K562 (cell line): ENCODE data around the gene TSPOAP1. TPM values are rescaled to one million over a fixed set of nuclear protein-coding genes. Genes with fewer than 3 reads are reported as not detected.

ENCODE experiments used
- CREB1 ChIP-seq, 2 experiments: sonication (generic) in 1 of 2; formaldehyde crosslinking in 1 of 2; IDR thresholded peaks; 2 replicates each; pipeline versions ENCODE4 v1.6.1 to v1.8.0; 2012 to 2022; ENCODE audit warnings: inconsistent platforms in 1 of 2, mild to moderate bottlenecking in 1 of 2, missing genetic modification reagents in 1 of 2, moderate library complexity in 1 of 2
- DIDO1 ChIP-seq: fragments of 450-650 bp; IDR thresholded peaks from 2 replicates; pipeline ENCODE4 v1.6.1; 2016; ENCODE audit warnings: low read depth, missing biosample characterization, missing genetic modification characterization
- ETV5 ChIP-seq: sonication (generic); formaldehyde crosslinking; IDR thresholded peaks from 2 replicates; pipeline ENCODE4 v1.4.0; 2020; ENCODE audit warnings: low read depth, mild to moderate bottlenecking, missing genetic modification reagents
- FOXA1 ChIP-seq: fragments of 450-650 bp; IDR thresholded peaks from 2 replicates; pipeline ENCODE4 v1.6.1; 2016; ENCODE audit warnings: mild to moderate bottlenecking, borderline replicate concordance
- MAX ChIP-seq: sonication (generic); formaldehyde crosslinking; IDR thresholded peaks from 2 replicates; pipeline ENCODE4 v1.9.0; 2022; ENCODE audit warnings: mild to moderate bottlenecking, missing genetic modification reagents
- MAZ ChIP-seq, 2 experiments: fragments of 450-650 bp in 1 of 2; sonication (generic) in 1 of 2; formaldehyde crosslinking; IDR thresholded peaks in 1 of 2; conservative IDR thresholded peaks in 1 of 2; 2 replicates each; pipeline versions ENCODE4 v1.4.0 to v1.5.0; 2020; ENCODE audit warnings: mild to moderate bottlenecking in 1 of 2, missing genetic modification reagents in 1 of 2
- MEF2A ChIP-seq: IDR thresholded peaks from 2 replicates; pipeline ENCODE4 v1.6.1; 2011; ENCODE audit warnings: low read depth, mild to moderate bottlenecking, low read length, moderate library complexity; ENCODE audit not compliant: control insufficient read depth
- MLLT1 ChIP-seq, 2 experiments: fragments of 450-650 bp; IDR thresholded peaks; 2 replicates each; pipeline ENCODE4 v1.6.1; 2016
- SETDB1 ChIP-seq: IDR thresholded peaks from one replicate; pipeline ENCODE4 v1.6.1; 2012; ENCODE audit warnings: low read length, control low read depth, inconsistent platforms
- SLC30A9 ChIP-seq: fragments of 250-450 bp; sonication (Bioruptor Pico); IDR thresholded peaks from 2 replicates; pipeline ENCODE4 v1.8.0; 2022; ENCODE audit warnings: mild to moderate bottlenecking, moderate library complexity
- SREBF2 ChIP-seq: sonication (generic); formaldehyde crosslinking; IDR thresholded peaks from 2 replicates; pipeline ENCODE4 v1.4.0; 2020; ENCODE audit warnings: mild to moderate bottlenecking, missing genetic modification reagents
- SRSF1 ChIP-seq: fragments of 200-400 bp; formaldehyde crosslinking; IDR thresholded peaks from 2 replicates; pipeline ENCODE4 v1.6.1; 2017; ENCODE audit warnings: mild to moderate bottlenecking, low read depth, low read length, moderate library complexity
- STAT5B ChIP-seq: fragments of 250-450 bp; sonication (Bioruptor Pico); IDR thresholded peaks from 2 replicates; pipeline ENCODE4 v1.8.0; 2021; ENCODE audit warnings: mild to moderate bottlenecking, inconsistent platforms
- TAF9B ChIP-seq: fragments of 450-650 bp; IDR thresholded peaks from 2 replicates; pipeline ENCODE4 v1.6.1; 2018; ENCODE audit warnings: mild to moderate bottlenecking; ENCODE audit not compliant: partially characterized antibody
- TRIM24 ChIP-seq, 2 experiments: fragments of 450-650 bp; IDR thresholded peaks; 2 replicates each; pipeline ENCODE4 v1.6.1; 2016
- ZFP36 ChIP-seq: fragments of 150-350 bp; IDR thresholded peaks from 2 replicates; pipeline ENCODE4 v1.6.1; 2018; ENCODE audit warnings: low read length, low read depth; ENCODE audit not compliant: partially characterized antibody
- ZKSCAN8 ChIP-seq: fragments of 200-800 bp; sonication (Bioruptor generic); IDR thresholded peaks from 2 replicates; pipeline ENCODE4 v1.6.1; 2016; ENCODE audit warnings: missing genetic modification characterization, missing compliant biosample characterization
- ZNF224 ChIP-seq: sonication (generic); formaldehyde crosslinking; IDR thresholded peaks from 2 replicates; pipeline ENCODE4 v1.8.0; 2022; ENCODE audit warnings: mild to moderate bottlenecking, missing genetic modification reagents
- ZNF445 ChIP-seq: fragments of 250-450 bp; sonication (Bioruptor Pico); IDR thresholded peaks from 2 replicates; pipeline ENCODE4 v1.4.0; 2020; ENCODE audit warnings: low read depth, mild to moderate bottlenecking, moderate library complexity
- ZNF77 ChIP-seq: fragments of 250-450 bp; sonication (Bioruptor Pico); IDR thresholded peaks from 2 replicates; pipeline ENCODE4 v1.5.0; 2020
- polyA plus RNA-seq, 8 experiments: library from polyadenylated mRNA; depleted of rRNA in 4 of 8; stranded (reverse) in 5 of 8; unstranded in 3 of 8; fragments of >200 nt; fragmentation: Nextera tagmentation in 2 of 8; fragmentation: Illumina TruSeq in 1 of 8; extraction: Ambion mirVana in 2 of 8; extraction: Trizol in 1 of 8; gene quantifications; 2 replicates each; pipeline versions ENCODE4 v1.2.1 to v1.2.3, GENCODE V29; 2011 to 2014; ENCODE audit warnings: inconsistent platforms in 1 of 8, missing spikeins in 1 of 8
- total RNA-seq, 7 experiments: library from RNA; depleted of rRNA in 6 of 7; stranded (reverse); fragments of >200 nt in 6 of 7; fragmentation: Illumina TruSeq in 2 of 7; extraction: Trizol in 2 of 7; gene quantifications; 2 replicates each; pipeline versions ENCODE4 v1.2.1 to v1.2.3, GENCODE V29; 2011 to 2021; ENCODE audit warnings: low replicate concordance in 1 of 7
- TF ChIP-seq, protein P1 (sequence below), 3 experiments: IDR thresholded peaks in 2 of 3; conservative IDR thresholded peaks in 1 of 3; 2 replicates each; pipeline ENCODE4 v1.5.1; 2011 to 2012; ENCODE audit warnings: low read length in 3 of 3, mild to moderate bottlenecking in 3 of 3, control low read depth in 2 of 3, improper control_type of control experiment in 1 of 3, inconsistent platforms in 1 of 3, low read depth in 1 of 3, mixed read lengths in 1 of 3, moderate library complexity in 1 of 3; ENCODE audit not compliant: insufficient read depth in 2 of 3
- TF ChIP-seq, protein P2 (sequence below): sonication (generic); formaldehyde crosslinking; IDR thresholded peaks from 2 replicates; pipeline ENCODE4 v1.8.0; 2022; ENCODE audit warnings: mild to moderate bottlenecking, missing genetic modification reagents

The TSPOAP1 gene
- total and polyA plus RNA-seq, 9 of the 15 experiments (the other 6 are each of a cell fraction or from before 2014, with no cell fraction given) = 0.87 to 3.9 (median 1.8) TPM; not detected in 2

GRCh38 chr17:58329035-58329809 is 627 bp upstream of the TSPOAP1 start (continued):
- TF ChIP-seq, protein P1, sequence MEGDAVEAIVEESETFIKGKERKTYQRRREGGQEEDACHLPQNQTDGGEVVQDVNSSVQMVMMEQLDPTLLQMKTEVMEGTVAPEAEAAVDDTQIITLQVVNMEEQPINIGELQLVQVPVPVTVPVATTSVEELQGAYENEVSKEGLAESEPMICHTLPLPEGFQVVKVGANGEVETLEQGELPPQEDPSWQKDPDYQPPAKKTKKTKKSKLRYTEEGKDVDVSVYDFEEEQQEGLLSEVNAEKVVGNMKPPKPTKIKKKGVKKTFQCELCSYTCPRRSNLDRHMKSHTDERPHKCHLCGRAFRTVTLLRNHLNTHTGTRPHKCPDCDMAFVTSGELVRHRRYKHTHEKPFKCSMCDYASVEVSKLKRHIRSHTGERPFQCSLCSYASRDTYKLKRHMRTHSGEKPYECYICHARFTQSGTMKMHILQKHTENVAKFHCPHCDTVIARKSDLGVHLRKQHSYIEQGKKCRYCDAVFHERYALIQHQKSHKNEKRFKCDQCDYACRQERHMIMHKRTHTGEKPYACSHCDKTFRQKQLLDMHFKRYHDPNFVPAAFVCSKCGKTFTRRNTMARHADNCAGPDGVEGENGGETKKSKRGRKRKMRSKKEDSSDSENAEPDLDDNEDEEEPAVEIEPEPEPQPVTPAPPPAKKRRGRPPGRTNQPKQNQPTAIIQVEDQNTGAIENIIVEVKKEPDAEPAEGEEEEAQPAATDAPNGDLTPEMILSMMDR (IDR thresholded peaks at IDR 0.05 in 2 of 3, conservative IDR thresholded peaks at IDR 0.05 in 1 of 3; ENCODE audit: insufficient read depth in 2 of 3, low read depth in 1 of 3, low read length in 3 of 3) = peak; percentile 67 to 82 (median 72)
- TF ChIP-seq FOXA1 (no peak), ZNF224 (CRISPR knock-in tag) (no peak), ZFP36 (no peak), ZNF445 (CRISPR knock-in tag) (peak; percentile 19; the same call in 1 of the 2 replicates), STAT5B (CRISPR knock-in tag) (no peak), CREB1 (IDR thresholded peaks at IDR 0.05) (peak; percentile 28; the same call in 1 of the 2 replicates), CREB1 (CRISPR knock-in tag; IDR thresholded peaks at IDR 0.05) (peak; percentile 77; the same call in 1 of the 2 replicates), ZNF77 (CRISPR knock-in tag) (peak; percentile 63; the same call in 1 of the 2 replicates), MAZ (CRISPR knock-in tag; conservative IDR thresholded peaks at IDR 0.05 in 1 of 2, IDR thresholded peaks at IDR 0.05 in 1 of 2) (peak; percentile 89 to 92), SRSF1 (no peak), SLC30A9 (CRISPR knock-in tag) (no peak), ZKSCAN8 (CRISPR knock-in tag) (no peak; the same call in 1 of the 2 replicates), TAF9B (no peak), SETDB1 (peak; percentile 38), DIDO1 (tag) (no peak), MEF2A (0 out of 2 replicates have a peak, but pooled peaks have one; percentile 56), TRIM24 (IDR thresholded peaks at IDR 0.05) (peak in 1 of 2 experiments; percentile 72; a peak in 3 of 4 replicates), MAX (peak; percentile 41; the same call in 1 of the 2 replicates), ETV5 (CRISPR knock-in tag) (peak; percentile 28; the same call in 1 of the 2 replicates), SREBF2 (no peak), MLLT1 (IDR thresholded peaks at IDR 0.05) (peak; percentile 77 to 91; a peak in 2 of 4 replicates)
- TF ChIP-seq, protein P2, sequence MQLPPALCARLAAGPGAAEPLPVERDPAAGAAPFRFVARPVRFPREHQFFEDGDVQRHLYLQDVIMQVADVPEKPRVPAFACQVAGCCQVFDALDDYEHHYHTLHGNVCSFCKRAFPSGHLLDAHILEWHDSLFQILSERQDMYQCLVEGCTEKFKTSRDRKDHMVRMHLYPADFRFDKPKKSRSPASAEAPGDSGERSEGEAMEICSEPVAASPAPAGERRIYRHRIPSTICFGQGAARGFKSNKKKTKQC (CRISPR knock-in tag) = no peak; the same call in 1 of the 2 replicates
